Smooth muscle cell (in vitro differentiated cells): Measurements from ENCODE around the gene DDC. TPM values are rescaled to one million over a fixed set of nuclear protein-coding genes. Genes with fewer than 3 reads are reported as not detected.

Experiments used
- DNase-seq: peaks from one replicate; lab custom pipeline; 2025; ENCODE audit not compliant: unreplicated experiment; lab: John Stamatoyannopoulos, UW
- H2AFZ ChIP-seq: fragments of 200-600 bp; sonication (generic); 2 replicates; pipeline ENCODE4 v1.6.0; 2016; ENCODE audit warnings: antibody characterized with exemption, low read depth, mild to moderate bottlenecking
- H3F3A ChIP-seq: fragments of 200-600 bp; sonication (generic); 2 replicates; pipeline ENCODE4 v1.6.0; 2017; ENCODE audit warnings: antibody characterized with exemption, low read depth
- H3K27ac ChIP-seq: fragments of 200-600 bp; sonication (generic); 2 replicates; pipeline ENCODE4 v1.5.1; 2016; ENCODE audit warnings: low read depth, mild to moderate bottlenecking
- H3K27me3 ChIP-seq: fragments of 200-600 bp; sonication (generic); 2 replicates; pipeline ENCODE4 v1.6.1; 2016; ENCODE audit warnings: low read depth, mild to moderate bottlenecking
- H3K36me3 ChIP-seq: fragments of 200-600 bp; sonication (generic); 2 replicates; pipeline ENCODE4 v1.5.1; 2016; ENCODE audit warnings: low read depth
- H3K4me1 ChIP-seq: fragments of 200-600 bp; sonication (generic); 2 replicates; pipeline ENCODE4 v1.5.1; 2016; ENCODE audit warnings: low read depth
- H3K4me2 ChIP-seq: fragments of 200-600 bp; sonication (generic); 2 replicates; pipeline ENCODE4 v1.6.0; 2016; ENCODE audit warnings: mild to moderate bottlenecking
- H3K4me3 ChIP-seq: fragments of 200-600 bp; sonication (generic); 2 replicates; pipeline ENCODE4 v1.5.1; 2016; ENCODE audit warnings: mild to moderate bottlenecking
- H3K79me2 ChIP-seq: fragments of 200-600 bp; sonication (generic); 2 replicates; pipeline ENCODE4 v1.6.0; 2016; ENCODE audit warnings: low read depth, mild to moderate bottlenecking
- H3K9ac ChIP-seq: fragments of 200-600 bp; sonication (generic); 2 replicates; pipeline ENCODE4 v1.6.0; 2016; ENCODE audit warnings: low read depth
- H3K9me3 ChIP-seq: fragments of 200-600 bp; sonication (generic); replicated peaks from 2 replicates; pipeline ENCODE4 v1.5.1; 2016; ENCODE audit warnings: low read depth
- H4K20me1 ChIP-seq: fragments of 200-600 bp; sonication (generic); 2 replicates; pipeline ENCODE4 v1.6.0; 2016; ENCODE audit warnings: low read depth
- WGBS: methylation state at CpG from one replicate; pipeline ENCODE4 v1.1.7; 2016; ENCODE audit warnings: low lambda C conversion rate; 5-methylcytosine and 5-hydroxymethylcytosine counted together
- polyA plus RNA-seq: library from polyadenylated mRNA; unstranded; fragments of >200 nt; fragmentation: Nextera tagmentation; extraction: Ambion mirVana; gene quantifications from 2 replicates; pipeline ENCODE4 v1.2.1, GENCODE V29; 2016
- total RNA-seq: library from RNA; depleted of rRNA; stranded (reverse); fragments of >200 nt; gene quantifications from 2 replicates; pipeline ENCODE4 v1.2.3, GENCODE V29; 2014
- TF ChIP-seq, protein P1 (sequence below): fragments of 200-600 bp; sonication (generic); IDR thresholded peaks from 2 replicates; pipeline ENCODE4 v1.5.1; 2017; ENCODE audit warnings: borderline replicate concordance, mild to moderate bottlenecking, antibody characterized with exemption; ENCODE audit not compliant: insufficient read depth, poor library complexity, severe bottlenecking

Gene DDC
- total and polyA plus RNA-seq, 2 experiments from 2014 or later, result not detected

DNA sequence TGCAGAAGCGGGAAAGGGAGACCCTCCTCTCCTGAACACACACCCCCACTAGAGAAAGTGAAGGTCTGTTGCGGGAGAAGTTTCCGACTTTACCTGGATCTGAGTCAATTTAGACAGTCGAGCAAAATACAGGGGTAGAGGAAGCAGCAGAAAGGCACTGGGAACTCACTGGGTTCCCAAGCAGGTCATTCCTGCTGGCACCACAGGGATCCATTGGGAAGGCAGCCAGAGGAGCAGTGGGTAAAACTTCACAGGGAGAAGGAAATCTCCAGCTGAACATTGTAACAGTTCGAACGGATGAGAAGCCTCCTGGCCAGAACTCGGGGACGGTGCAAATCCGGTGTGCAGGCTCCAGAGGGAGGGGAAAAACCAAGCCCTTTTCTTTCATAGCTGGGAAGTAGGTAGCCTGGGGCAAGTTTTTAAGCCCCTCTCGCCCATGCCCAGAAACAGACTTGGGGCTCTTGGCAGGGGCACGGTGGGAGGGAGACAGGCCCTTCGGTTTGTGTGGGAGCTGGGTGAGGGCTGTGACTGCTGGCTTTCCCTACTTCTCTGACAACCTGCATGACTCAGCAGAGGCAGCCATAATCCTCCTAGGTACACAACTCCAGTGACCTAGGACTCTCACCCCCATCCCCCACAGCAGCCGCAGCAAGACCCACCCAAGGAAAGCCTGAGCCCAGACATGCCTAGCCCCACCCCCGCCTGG lies 51.9 kb downstream of the DDC start:
- H2AFZ ChIP-seq, result no peak overlapping the region
- no peaks in the 10 kb centered on the region for H3K9me3 ChIP-seq
- no peak overlapping the region for H3K9ac ChIP-seq
- no peaks in the 10 kb centered on the region for H4K20me1 ChIP-seq
- no peaks in the 10 kb centered on the region for H3K36me3 ChIP-seq
- TF ChIP-seq, protein P1, sequence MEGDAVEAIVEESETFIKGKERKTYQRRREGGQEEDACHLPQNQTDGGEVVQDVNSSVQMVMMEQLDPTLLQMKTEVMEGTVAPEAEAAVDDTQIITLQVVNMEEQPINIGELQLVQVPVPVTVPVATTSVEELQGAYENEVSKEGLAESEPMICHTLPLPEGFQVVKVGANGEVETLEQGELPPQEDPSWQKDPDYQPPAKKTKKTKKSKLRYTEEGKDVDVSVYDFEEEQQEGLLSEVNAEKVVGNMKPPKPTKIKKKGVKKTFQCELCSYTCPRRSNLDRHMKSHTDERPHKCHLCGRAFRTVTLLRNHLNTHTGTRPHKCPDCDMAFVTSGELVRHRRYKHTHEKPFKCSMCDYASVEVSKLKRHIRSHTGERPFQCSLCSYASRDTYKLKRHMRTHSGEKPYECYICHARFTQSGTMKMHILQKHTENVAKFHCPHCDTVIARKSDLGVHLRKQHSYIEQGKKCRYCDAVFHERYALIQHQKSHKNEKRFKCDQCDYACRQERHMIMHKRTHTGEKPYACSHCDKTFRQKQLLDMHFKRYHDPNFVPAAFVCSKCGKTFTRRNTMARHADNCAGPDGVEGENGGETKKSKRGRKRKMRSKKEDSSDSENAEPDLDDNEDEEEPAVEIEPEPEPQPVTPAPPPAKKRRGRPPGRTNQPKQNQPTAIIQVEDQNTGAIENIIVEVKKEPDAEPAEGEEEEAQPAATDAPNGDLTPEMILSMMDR, result no peak
- no peak overlapping the region for H3K27ac ChIP-seq
- no peak for DNase-seq
- no peaks in the 10 kb centered on the region for H3K79me2 ChIP-seq
- no peak overlapping the region for H3K4me2 ChIP-seq
- no peak overlapping the region for H3K4me3 ChIP-seq
- no peaks in the 10 kb centered on the region for H3K27me3 ChIP-seq
- no peaks in the 10 kb centered on the region for H3F3A ChIP-seq
- H3K4me1 ChIP-seq, result no peaks in the 10 kb centered on the region
- WGBS, result 93% methylated on average over 14 of the region's 14 CpGs

DNA sequence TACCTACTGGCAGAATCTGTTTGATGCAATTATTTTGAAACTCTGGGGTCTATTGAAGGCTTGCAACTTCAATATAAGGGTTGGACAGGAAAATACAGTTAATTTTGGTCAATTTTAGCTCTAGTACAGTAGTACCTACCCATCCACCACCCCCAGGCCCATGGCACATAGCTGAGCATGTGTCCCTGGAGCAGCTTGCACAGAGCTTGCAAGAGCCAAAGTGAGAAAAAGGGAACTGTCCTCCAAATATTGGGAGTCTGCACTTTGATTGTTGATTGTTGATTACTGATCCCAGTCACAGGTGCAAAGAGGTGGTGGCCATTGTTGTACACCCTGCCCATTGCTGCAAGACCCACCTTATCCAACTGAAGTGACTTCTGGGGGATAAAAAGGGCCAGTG lies 52.8 kb downstream of the DDC start:
- Histone ChIP-seq H3K27me3 (no peaks in the 10 kb centered on the region), H3K79me2 (no peaks in the 10 kb centered on the region), H3K4me1 (no peaks in the 10 kb centered on the region)

DNA sequence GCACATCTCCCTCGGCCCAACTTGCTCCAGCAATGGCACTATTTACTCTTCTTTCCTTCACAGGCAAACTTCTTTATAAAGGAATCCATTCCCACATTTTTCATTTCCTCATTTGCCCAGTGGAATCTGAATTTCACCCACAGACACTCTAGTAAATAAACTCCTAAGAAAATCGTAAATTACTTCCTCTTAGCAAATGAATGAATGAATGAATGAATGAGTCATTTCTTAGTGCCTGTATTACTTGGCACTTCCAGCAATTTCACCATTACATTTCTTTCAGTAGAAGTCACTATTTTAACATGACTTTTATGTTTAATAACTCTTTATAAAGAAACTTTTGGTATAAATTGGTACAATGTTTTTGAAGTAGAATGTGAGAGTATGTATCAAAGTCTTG lies 55.7 kb downstream of the DDC start:
- DNase-seq, result no peak
- 85% methylated on average over 2 of the region's 2 CpGs for whole genome bisulfite sequencing

More for the DNA sequence above, 52.8 kb downstream of the DDC start:
- H2AFZ ChIP-seq, result no peak overlapping the region
- no peak for DNase-seq
- H3K9me3 ChIP-seq, result no peaks in the 10 kb centered on the region
- no peaks in the 10 kb centered on the region for H3F3A ChIP-seq
- TF ChIP-seq, protein P1, result no peak
- no peak overlapping the region for H3K9ac ChIP-seq
- no peak overlapping the region for H3K27ac ChIP-seq
- H3K4me2 ChIP-seq, result no peak overlapping the region
- no peaks in the 10 kb centered on the region for H4K20me1 ChIP-seq
- H3K4me3 ChIP-seq, result no peak overlapping the region
- no peaks in the 10 kb centered on the region for H3K36me3 ChIP-seq

More for the DNA sequence above, 55.7 kb downstream of the DDC start:
- Histone ChIP-seq H3K9ac (no peak overlapping the region), H3K79me2 (no peaks in the 10 kb centered on the region), H3K4me3 (no peak overlapping the region), H3K36me3 (no peaks in the 10 kb centered on the region), H3K9me3 (no peaks in the 10 kb centered on the region), H4K20me1 (no peaks in the 10 kb centered on the region), H3K27me3 (no peaks in the 10 kb centered on the region), H2AFZ (no peak overlapping the region), H3K27ac (no peak overlapping the region), H3K4me2 (no peak overlapping the region), H3F3A (no peaks in the 10 kb centered on the region), H3K4me1 (no peaks in the 10 kb centered on the region)
- TF ChIP-seq, protein P1, result no peak
